ENCODE measurements around the gene UBASH3A. TPM values are rescaled to one million over a fixed set of nuclear protein-coding genes. Genes with fewer than 3 reads are reported as not detected.

The UBASH3A gene
- total RNA-seq, 2 donors from 2014 or later: 0.23 to 1.8 TPM

- Histone ChIP-seq H3K4me3 (no peak overlapping the region), H3K9me3 (no peaks in the 10 kb centered on the region), H3K4me1 (replicated peaks) (peaks cover 6% of the 10 kb centered on the region), H3K27ac (no peak overlapping the region), H3K36me3 (no peaks in the 10 kb centered on the region), H3K27me3 (replicated peaks; ENCODE audit: insufficient read depth) (no peaks in the 10 kb centered on the region)
- 76% methylated on average over 2 of the region's 3 CpGs for WGBS
- no peak for DNase-seq (ENCODE audit: low spot score)
- no peak for TF ChIP-seq POLR2AphosphoS5 (IDR thresholded peaks at IDR 0.05)
- no peak for TF ChIP-seq POLR2A (IDR thresholded peaks at IDR 0.05)
- TF ChIP-seq CTCF (IDR thresholded peaks at IDR 0.05): no peak
- intact Hi-C loops (cut with DNase I): no loop called here
Measured at GRCh38 chr21:42375966-42376337, 27.8 kb upstream of the UBASH3A start.

GRCh38 chr21:42376338-42376982 lies 27.2 kb upstream of the UBASH3A start:
- H3K27me3 ChIP-seq (replicated peaks; ENCODE audit: insufficient read depth): no peaks in the 10 kb centered on the region
- no peaks in the 10 kb centered on the region for H3K9me3 ChIP-seq
- peaks cover 6% of the 10 kb centered on the region for H3K4me1 ChIP-seq (replicated peaks)
- peak; percentile 47 for DNase-seq (ENCODE audit: low spot score)
- TF ChIP-seq POLR2A (IDR thresholded peaks at IDR 0.05): no peak
- peak in 2 of 4 experiments; percentile 9 to 57 for TF ChIP-seq CTCF (IDR thresholded peaks at IDR 0.05)
- TF ChIP-seq POLR2AphosphoS5 (IDR thresholded peaks at IDR 0.05): peak; percentile 45
- no peak overlapping the region for H3K4me3 ChIP-seq
- 43% methylated on average over 32 of the region's 32 CpGs for WGBS
- H3K36me3 ChIP-seq: no peaks in the 10 kb centered on the region
- intact Hi-C loops (cut with DNase I): no loop called here
- H3K27ac ChIP-seq: no peak overlapping the region

DNA sequence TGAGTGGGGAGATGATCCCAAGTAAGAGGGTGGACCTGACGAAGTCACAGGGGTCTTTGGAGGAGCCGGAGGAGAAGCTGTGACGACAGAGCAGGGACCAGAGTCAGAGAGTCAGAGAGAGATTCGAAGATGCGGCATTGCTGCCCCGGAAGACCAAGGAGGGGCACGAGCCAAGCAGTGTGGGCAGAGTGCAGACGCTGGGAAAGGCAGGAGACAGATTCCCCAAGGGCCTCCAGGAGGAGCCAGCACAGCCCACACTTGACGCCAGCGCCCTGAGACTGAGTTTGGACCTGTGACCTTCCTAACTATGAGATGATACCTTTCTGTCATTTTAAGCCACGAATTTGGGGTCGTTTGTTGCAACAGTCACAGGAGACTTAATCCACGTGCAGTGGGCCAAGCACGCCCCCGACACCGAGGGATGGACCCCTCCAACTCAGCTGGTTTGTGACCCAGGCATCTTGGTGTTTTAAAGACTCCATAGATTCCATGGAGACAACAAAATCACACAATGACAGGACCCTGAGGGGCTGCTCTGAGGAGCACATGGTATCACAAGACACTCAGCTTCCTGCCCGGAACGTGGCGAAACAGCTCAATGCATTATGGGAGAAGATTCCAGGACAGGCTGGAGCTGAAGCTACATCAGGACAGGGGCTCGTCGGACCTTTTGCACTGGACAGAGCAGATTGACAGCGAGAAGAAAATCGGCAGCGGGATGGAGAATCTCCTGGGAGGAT lies 26.3 kb upstream of the UBASH3A start:
- H3K4me3 ChIP-seq: no peak overlapping the region
- no peak for TF ChIP-seq POLR2A (IDR thresholded peaks at IDR 0.05)
- no peak for TF ChIP-seq POLR2AphosphoS5 (IDR thresholded peaks at IDR 0.05)
- TF ChIP-seq CTCF (IDR thresholded peaks at IDR 0.05): no peak
- intact Hi-C loops (cut with DNase I): no loop called here
- WGBS: 88% methylated on average over 24 of the region's 24 CpGs
- no peaks in the 10 kb centered on the region for H3K36me3 ChIP-seq
- H3K4me1 ChIP-seq (replicated peaks): peaks cover 6% of the 10 kb centered on the region
- H3K27me3 ChIP-seq (replicated peaks; ENCODE audit: insufficient read depth): no peaks in the 10 kb centered on the region
- no peaks in the 10 kb centered on the region for H3K9me3 ChIP-seq
- DNase-seq (ENCODE audit: low spot score): no peak
- H3K27ac ChIP-seq: no peak overlapping the region

GRCh38 chr21:42377951-42378340 lies 25.8 kb upstream of the UBASH3A start:
- H3K4me1 ChIP-seq (replicated peaks): peaks cover 6% of the 10 kb centered on the region
- intact Hi-C loops (cut with DNase I): no loop called here
- no peak overlapping the region for H3K4me3 ChIP-seq
- H3K36me3 ChIP-seq: no peaks in the 10 kb centered on the region
- TF ChIP-seq POLR2A (IDR thresholded peaks at IDR 0.05): no peak
- no peak for TF ChIP-seq CTCF (IDR thresholded peaks at IDR 0.05)
- TF ChIP-seq POLR2AphosphoS5 (IDR thresholded peaks at IDR 0.05): no peak
- 91% methylated on average over 5 of the region's 5 CpGs for whole genome bisulfite sequencing
- DNase-seq (ENCODE audit: low spot score): no peak
- no peaks in the 10 kb centered on the region for H3K9me3 ChIP-seq
- H3K27ac ChIP-seq: no peak overlapping the region
- H3K27me3 ChIP-seq (replicated peaks; ENCODE audit: insufficient read depth): no peaks in the 10 kb centered on the region

- no peak overlapping the region for H3K4me3 ChIP-seq
- TF ChIP-seq POLR2A (IDR thresholded peaks at IDR 0.05) (no peak), CTCF (IDR thresholded peaks at IDR 0.05) (no peak), POLR2AphosphoS5 (IDR thresholded peaks at IDR 0.05) (no peak)
- no peaks in the 10 kb centered on the region for H3K36me3 ChIP-seq
- no peak for DNase-seq (ENCODE audit: low spot score)
- intact Hi-C loops (cut with DNase I): no loop called here
- no peaks in the 10 kb centered on the region for H3K27me3 ChIP-seq (replicated peaks; ENCODE audit: insufficient read depth)
- H3K9me3 ChIP-seq: no peaks in the 10 kb centered on the region
- H3K4me1 ChIP-seq (replicated peaks): peaks cover 6% of the 10 kb centered on the region
- no peak overlapping the region for H3K27ac ChIP-seq
- 80% methylated on average over 8 of the region's 8 CpGs for WGBS
Measured at GRCh38 chr21:42378418-42378817, 25.3 kb upstream of the UBASH3A start.
